Measurements from ENCODE around the gene SRPRA.
"Not testable (repeated sequence)": the region's sequence is repeated elsewhere in the genome, so short reads cannot be mapped to it uniquely, and the experiment has no call there.

DNA sequence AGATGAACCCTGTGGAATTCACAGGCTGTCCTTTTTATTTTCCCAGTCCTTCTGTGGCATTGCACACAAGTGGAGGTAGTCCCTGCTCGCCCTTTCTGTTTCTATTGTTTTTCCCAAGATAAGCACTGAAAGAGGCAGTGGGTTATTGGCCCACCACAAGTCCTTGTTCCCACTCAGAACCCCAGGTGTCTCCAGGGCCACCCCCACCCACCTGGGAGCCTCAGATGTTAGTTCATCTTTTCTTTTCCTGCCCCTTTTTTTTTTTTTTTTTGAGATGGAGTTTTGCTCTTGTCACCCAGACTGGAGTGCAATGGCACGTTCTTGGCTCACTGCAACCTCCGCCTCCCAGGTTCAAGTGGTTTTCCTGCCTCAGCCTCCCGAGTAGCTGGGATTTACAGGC is 40.1 kb upstream of the SRPRA start:
- TF ChIP-seq, protein P1, sequence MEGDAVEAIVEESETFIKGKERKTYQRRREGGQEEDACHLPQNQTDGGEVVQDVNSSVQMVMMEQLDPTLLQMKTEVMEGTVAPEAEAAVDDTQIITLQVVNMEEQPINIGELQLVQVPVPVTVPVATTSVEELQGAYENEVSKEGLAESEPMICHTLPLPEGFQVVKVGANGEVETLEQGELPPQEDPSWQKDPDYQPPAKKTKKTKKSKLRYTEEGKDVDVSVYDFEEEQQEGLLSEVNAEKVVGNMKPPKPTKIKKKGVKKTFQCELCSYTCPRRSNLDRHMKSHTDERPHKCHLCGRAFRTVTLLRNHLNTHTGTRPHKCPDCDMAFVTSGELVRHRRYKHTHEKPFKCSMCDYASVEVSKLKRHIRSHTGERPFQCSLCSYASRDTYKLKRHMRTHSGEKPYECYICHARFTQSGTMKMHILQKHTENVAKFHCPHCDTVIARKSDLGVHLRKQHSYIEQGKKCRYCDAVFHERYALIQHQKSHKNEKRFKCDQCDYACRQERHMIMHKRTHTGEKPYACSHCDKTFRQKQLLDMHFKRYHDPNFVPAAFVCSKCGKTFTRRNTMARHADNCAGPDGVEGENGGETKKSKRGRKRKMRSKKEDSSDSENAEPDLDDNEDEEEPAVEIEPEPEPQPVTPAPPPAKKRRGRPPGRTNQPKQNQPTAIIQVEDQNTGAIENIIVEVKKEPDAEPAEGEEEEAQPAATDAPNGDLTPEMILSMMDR (conservative IDR thresholded peaks at IDR 0.05 in 1 of 2, IDR thresholded peaks at IDR 0.05 in 1 of 2; ENCODE audit: low read depth in 1 of 2, low read length in 2 of 2) = not testable (repeated sequence)
- TF ChIP-seq EZH2 (IDR thresholded peaks at IDR 0.05; ENCODE audit: low read length, missing control alignments) = not testable (repeated sequence)
